HuH-7 (cell line): ENCODE results near the gene PHKG1.
A peak's percentile ranks its signal among the peaks of the same experiment; 100 is the strongest.
"Not testable (repeated sequence)": the region's sequence is repeated elsewhere in the genome, so short reads cannot be mapped to it uniquely, and the experiment has no call there.

Experiments used
- DNase-seq: peaks from one replicate; pipeline ENCODE4 v3.0.0; 2011; ENCODE audit warnings: low spot score

Gene PHKG1

GRCh38 chr7:56045758-56046157 lies 47.0 kb downstream of the PHKG1 start:
- DNase-seq, result not testable (repeated sequence)

DNA sequence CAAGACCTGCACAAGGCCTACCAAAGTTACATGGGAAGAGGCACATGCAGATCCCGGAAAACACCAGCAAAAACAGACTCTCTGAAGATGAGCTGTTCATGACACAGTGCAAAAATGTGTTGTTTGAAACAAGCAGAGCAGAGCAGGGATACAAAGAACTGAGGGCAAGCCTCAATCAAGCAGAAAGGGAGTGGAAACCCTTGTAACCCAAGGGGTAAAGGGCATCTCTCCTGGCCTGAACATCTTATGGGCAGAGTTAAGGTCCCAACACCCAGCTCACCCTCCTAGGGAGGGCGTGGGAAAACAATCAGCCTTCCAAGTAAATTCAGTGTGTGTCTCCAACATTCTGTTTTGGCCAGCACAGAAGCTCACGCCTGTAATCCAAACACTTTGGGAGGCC lies 52.0 kb downstream of the PHKG1 start:
- no peak for DNase-seq

DNA sequence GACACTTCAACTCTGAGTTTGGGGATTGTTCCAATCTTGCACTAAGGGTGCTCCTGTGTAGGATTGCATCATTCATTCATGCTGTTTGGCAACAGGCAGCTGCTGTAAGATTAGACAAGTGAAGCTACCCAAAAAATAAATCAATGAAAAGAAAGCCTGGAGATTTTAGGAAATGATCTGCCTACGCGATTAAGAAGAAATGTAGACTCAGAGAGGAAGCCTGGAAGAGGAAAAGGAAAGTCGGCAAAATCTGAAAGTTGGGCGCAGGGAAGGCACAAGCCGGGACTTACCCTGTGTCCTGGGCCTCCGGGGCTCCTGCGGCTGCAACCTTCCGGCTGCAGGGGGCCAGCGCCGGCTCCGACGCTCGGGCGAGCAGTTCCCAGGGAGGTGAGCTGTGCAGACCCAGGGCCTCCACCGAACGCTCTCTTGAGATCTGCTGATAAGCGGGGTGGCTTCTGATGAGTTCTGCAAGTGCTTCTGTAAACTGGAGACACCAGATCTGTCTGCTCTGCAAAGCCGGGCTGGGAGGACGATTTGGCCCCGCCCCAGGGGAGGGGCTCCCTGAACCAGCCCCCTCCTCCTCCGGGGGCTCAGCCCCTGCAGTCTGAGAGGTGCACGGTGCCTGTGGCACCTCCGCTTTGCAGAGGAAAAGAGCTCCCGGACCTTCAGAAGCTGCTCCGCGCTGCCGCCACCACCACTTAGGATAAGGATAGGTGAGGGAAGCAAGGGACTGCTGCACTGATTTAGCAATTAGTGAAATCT lies 58.9 kb downstream of the PHKG1 start:
- peak; percentile 85 for DNase-seq

DNA sequence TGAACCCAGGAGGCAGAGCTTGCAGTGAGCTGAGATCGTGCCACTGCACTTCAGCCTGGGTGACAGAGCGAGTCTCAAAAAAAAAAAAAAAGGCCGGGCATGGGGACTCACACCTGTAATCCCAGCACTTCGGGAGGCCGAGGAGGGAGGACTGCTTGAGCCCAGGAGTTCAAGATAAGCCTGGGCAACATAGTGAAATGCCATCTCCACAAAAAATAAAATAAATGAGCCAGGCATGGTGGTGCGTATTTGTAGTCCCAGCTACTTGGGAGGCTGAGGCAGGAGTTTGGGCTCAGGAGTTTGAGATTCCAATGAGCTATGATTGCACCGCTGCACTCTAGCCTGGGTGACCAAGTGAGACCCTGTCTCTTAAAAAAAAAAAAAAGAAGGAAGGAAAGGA lies 60.2 kb downstream of the PHKG1 start:
- DNase-seq, result not testable (repeated sequence)

DNA sequence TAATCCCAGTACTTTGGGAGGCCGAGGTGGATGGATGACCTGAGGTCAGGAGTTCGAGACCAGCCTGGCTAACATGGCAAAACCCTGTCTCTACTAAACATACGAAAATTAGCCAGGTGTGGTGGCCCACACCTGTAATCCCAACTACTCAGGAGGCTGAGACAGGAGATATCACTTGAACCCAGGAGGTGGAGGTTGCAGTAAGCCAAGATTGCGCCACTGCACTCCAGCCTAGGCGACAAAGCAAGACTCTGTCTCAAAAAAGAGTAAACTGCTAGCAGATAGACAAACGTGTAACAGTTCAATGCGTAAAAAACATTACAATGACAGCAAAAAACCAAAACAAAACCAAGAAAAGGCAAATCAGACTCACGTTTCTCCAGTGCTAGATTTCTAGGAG lies 61.2 kb downstream of the PHKG1 start:
- not testable (repeated sequence) for DNase-seq

DNA sequence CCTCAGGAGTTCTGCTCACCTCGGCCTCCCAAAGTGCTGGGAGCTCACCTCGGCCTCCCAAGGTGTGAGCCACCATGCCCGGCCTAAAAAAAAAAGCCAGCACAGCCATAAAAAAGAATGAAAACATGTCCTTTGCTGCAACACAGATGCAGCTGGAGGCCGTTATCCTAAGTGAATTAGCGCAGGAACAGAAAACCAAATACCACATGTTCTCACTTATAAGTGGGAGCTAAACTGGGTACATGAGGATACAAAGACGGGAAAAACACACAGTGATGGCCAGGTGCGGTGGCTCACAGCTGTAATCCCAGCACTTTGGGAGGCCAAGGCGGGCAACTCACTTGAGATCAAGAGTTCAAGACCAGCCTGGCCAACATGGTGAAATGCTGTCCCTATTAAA lies 62.4 kb downstream of the PHKG1 start:
- no peak for DNase-seq
